HepG2 (cell line): ENCODE measurements around the gene SPPL2B. TPM values are rescaled to one million over a fixed set of nuclear protein-coding genes. Genes with fewer than 3 reads are reported as not detected.

Source experiments
- ATAC-seq: fragments of 200-7000 bp; cut with Tn5 transposase; 3 replicates; pipeline ENCODE4 v1.9.1; 2020; ENCODE audit warnings: mild to moderate bottlenecking, moderate library complexity
- BruUV-seq: library from RNA; stranded (reverse); fragments of 400-500 nt; replicated peaks from 2 replicates; lab custom pipeline; 2021; lab: Mats Ljungman, UMichigan
- CTCF ChIA-PET: fragments of 300-600 bp; formaldehyde crosslinking; extraction: SDS; loops from one replicate; lab custom pipeline; 2021; ENCODE audit warnings: low total read pairs, inconsistent platforms, low intra/inter-chr PET ratio; lab: Yijun Ruan, JAX
- POLR2A ChIA-PET: fragments of 350-600 bp; sonication (Branson Sonifier 250); formaldehyde crosslinking; loops from one replicate; lab custom pipeline; 2020; ENCODE audit warnings: antibody characterized with exemption, inconsistent platforms; lab: Yijun Ruan, JAX
- DNase-seq: peaks from one replicate; pipeline ENCODE4 v3.0.0-alpha.2; 2015; ENCODE audit warnings: low spot score
- FAIRE-seq: peaks from 3 replicates; lab custom pipeline; 2011; peaks lifted over from hg19 to GRCh38; lab: Jason Lieb, UNC
- H2AFZ ChIP-seq: one replicate; pipeline ENCODE4 v1.6.1; 2011; ENCODE audit warnings: low read length, inconsistent platforms
- H3K27ac ChIP-seq: fragments of 300-600 bp; 3 replicates; pipeline ENCODE4 v1.8.0; 2011; ENCODE audit warnings: mixed run types, mild to moderate bottlenecking, mixed read lengths, low read length, inconsistent platforms; ENCODE audit not compliant: insufficient read depth; ENCODE audit errors: extremely low read length
- H3K27me3 ChIP-seq, 2 experiments: fragments of 200-600 bp in 1 of 2; 2 replicates in 1 of 2; 3 replicates in 1 of 2; pipeline versions ENCODE4 v1.6.0 to v1.8.0; 2011; ENCODE audit warnings: low read length in 2 of 2, mild to moderate bottlenecking in 2 of 2, moderate library complexity in 2 of 2, inconsistent platforms in 1 of 2; ENCODE audit not compliant: insufficient read depth in 2 of 2, control insufficient read depth in 1 of 2
- H3K36me3 ChIP-seq, 2 experiments: fragments of 200-600 bp in 1 of 2; replicated peaks in 1 of 2; 2 replicates in 1 of 2; 3 replicates in 1 of 2; pipeline versions ENCODE4 v1.5.1 to v1.8.0; 2011; ENCODE audit warnings: low read length in 2 of 2, inconsistent platforms in 1 of 2; ENCODE audit not compliant: insufficient read depth in 2 of 2, control insufficient read depth in 1 of 2
- H3K4me1 ChIP-seq: 2 replicates; pipeline ENCODE4 v1.5.1; 2012; ENCODE audit warnings: low read length, inconsistent platforms; ENCODE audit not compliant: insufficient read depth
- H3K4me2 ChIP-seq: 2 replicates; pipeline ENCODE4 v1.6.0; 2011; ENCODE audit warnings: low read depth, low read length, inconsistent platforms
- H3K4me3 ChIP-seq, 3 experiments: fragments of 200-600 bp in 1 of 3; sonication (generic), shearing (Covaris generic) in 1 of 3; replicated peaks in 1 of 3; 2 replicates each; pipeline ENCODE4 v1.5.1; 2011 to 2016; ENCODE audit warnings: low read length in 3 of 3, inconsistent platforms in 2 of 3, low read depth in 2 of 3, mild to moderate bottlenecking in 2 of 3, control low read depth in 1 of 3, mixed read lengths in 1 of 3; ENCODE audit not compliant: insufficient read depth in 1 of 3
- H3K79me2 ChIP-seq: one replicate; pipeline ENCODE4 v1.6.1; 2011; ENCODE audit warnings: low read length, inconsistent platforms; ENCODE audit not compliant: insufficient read depth
- H3K9ac ChIP-seq: 2 replicates; pipeline ENCODE4 v1.6.0; 2011; ENCODE audit warnings: mild to moderate bottlenecking, low read depth, low read length, inconsistent platforms; ENCODE audit not compliant: insufficient read depth
- H3K9me3 ChIP-seq: 2 replicates; pipeline ENCODE4 v1.5.1; 2012; ENCODE audit warnings: mild to moderate bottlenecking, low read length
- H4K20me1 ChIP-seq: 2 replicates; pipeline ENCODE4 v1.6.0; 2011; ENCODE audit warnings: inconsistent platforms, mild to moderate bottlenecking, low read length, moderate library complexity; ENCODE audit not compliant: insufficient read depth
- HMGA1 ChIP-seq: sonication (generic); formaldehyde crosslinking; conservative IDR thresholded peaks from 2 replicates; pipeline ENCODE4 v1.4.0; 2020; ENCODE audit warnings: missing genetic modification reagents
- HNRNPH1 ChIP-seq: fragments of 200-400 bp; formaldehyde crosslinking; optimal IDR thresholded peaks from 2 replicates; pipeline ENCODE3; 2017; ENCODE audit warnings: mild to moderate bottlenecking, low read depth, low read length
- NFE2L1 ChIP-seq: sonication (generic); formaldehyde crosslinking; IDR thresholded peaks from 2 replicates; pipeline ENCODE4 v1.4.0; 2020; ENCODE audit warnings: missing genetic modification reagents, mild to moderate bottlenecking, borderline replicate concordance
- NFIB ChIP-seq: sonication (generic); formaldehyde crosslinking; IDR thresholded peaks from 2 replicates; pipeline ENCODE4 v1.9.0; 2021; ENCODE audit warnings: missing genetic modification reagents, mild to moderate bottlenecking, borderline replicate concordance
- RARA ChIP-seq: IDR thresholded peaks from 2 replicates; pipeline ENCODE4 v1.6.1; 2016; ENCODE audit warnings: missing genetic modification reagents, missing compliant biosample characterization
- SALL1 ChIP-seq: sonication (generic); formaldehyde crosslinking; IDR thresholded peaks from 2 replicates; pipeline ENCODE4 v1.8.0; 2022; ENCODE audit warnings: mild to moderate bottlenecking, missing genetic modification reagents
- ZFP37 ChIP-seq: sonication (generic); formaldehyde crosslinking; IDR thresholded peaks from 2 replicates; pipeline ENCODE4 v1.4.0; 2020; ENCODE audit warnings: missing genetic modification reagents, borderline replicate concordance
- ZNF672 ChIP-seq: sonication (generic); formaldehyde crosslinking; IDR thresholded peaks from 2 replicates; pipeline ENCODE4 v1.8.1; 2022; ENCODE audit warnings: missing genetic modification reagents
- ZNF746 ChIP-seq: sonication (generic); formaldehyde crosslinking; IDR thresholded peaks from 2 replicates; pipeline ENCODE4 v1.8.0; 2022; ENCODE audit warnings: mild to moderate bottlenecking, missing genetic modification reagents
- ZSCAN21 ChIP-seq: sonication (generic); formaldehyde crosslinking; IDR thresholded peaks from 2 replicates; pipeline ENCODE4 v1.8.0; 2022; ENCODE audit warnings: mild to moderate bottlenecking, missing genetic modification reagents, moderate library complexity, borderline replicate concordance
- WGBS: methylation state at CpG from one replicate; pipeline ENCODE4 v1.1.6; 2017; ENCODE audit warnings: low lambda C conversion rate; 5-methylcytosine and 5-hydroxymethylcytosine counted together
- in situ Hi-C: cut with HindIII; loops from 2 replicates; pipeline ENCODE4 v1.10.0; 2017; ENCODE audit warnings: low pct_unique_long_range_greater_than_20kb; ENCODE audit not compliant: extremely low pct_ligation_motif_present
- intact Hi-C: fragments of 100-400 bp; cut with micrococcal nuclease; formaldehyde crosslinking; loops from one replicate; pipeline ENCODE4 v1.10.0; 2022; ENCODE audit not compliant: unreplicated experiment
- polyA plus RNA-seq, 8 experiments: library from polyadenylated mRNA; depleted of rRNA in 3 of 8; stranded (reverse) in 7 of 8; unstranded in 1 of 8; fragments of >200 nt; fragmentation: Illumina TruSeq in 4 of 8; extraction: Trizol in 4 of 8; gene quantifications; 2 replicates each; pipeline versions ENCODE4 v1.2.1 to v1.2.3, GENCODE V29; 2011 to 2016; ENCODE audit warnings: low read depth in 4 of 8, missing spikeins in 1 of 8, mixed read lengths in 1 of 8; ENCODE audit not compliant: insufficient read depth in 1 of 8
- total RNA-seq, 5 experiments: library from RNA; depleted of rRNA; stranded (reverse); fragments of >200 nt; fragmentation: Illumina TruSeq; extraction: Trizol; gene quantifications; 2 replicates each; pipeline ENCODE4 v1.2.3, GENCODE V29; 2016; ENCODE audit warnings: low read depth in 1 of 5
- TF ChIP-seq, protein P1 (sequence below): sonication (generic); formaldehyde crosslinking; IDR thresholded peaks from 2 replicates; pipeline ENCODE4 v1.9.0; 2021; ENCODE audit warnings: missing genetic modification reagents, borderline replicate concordance
- TF ChIP-seq, protein P2 (sequence below): sonication (generic); formaldehyde crosslinking; IDR thresholded peaks from 2 replicates; pipeline ENCODE4 v1.5.1; 2020; ENCODE audit warnings: missing genetic modification reagents, mild to moderate bottlenecking, borderline replicate concordance
- TF ChIP-seq, protein P3 (sequence below): sonication (generic); formaldehyde crosslinking; IDR thresholded peaks from 2 replicates; pipeline ENCODE4 v1.5.1; 2020; ENCODE audit warnings: mild to moderate bottlenecking, moderate library complexity, missing genetic modification reagents
- TF ChIP-seq, protein P4 (sequence below): sonication (generic); formaldehyde crosslinking; IDR thresholded peaks from 2 replicates; pipeline ENCODE4 v1.4.0; 2020; ENCODE audit warnings: mild to moderate bottlenecking, missing genetic modification reagents, borderline replicate concordance
- TF ChIP-seq, protein P5 (sequence below): sonication (generic); formaldehyde crosslinking; IDR thresholded peaks from 2 replicates; pipeline ENCODE4 v1.4.0; 2020; ENCODE audit warnings: missing genetic modification reagents

Gene SPPL2B
- total and polyA plus RNA-seq, 2 of the 13 experiments (the other 11 are each of a cell fraction or from before 2014, with no cell fraction given) = 14.9 to 15.2 TPM

DNA sequence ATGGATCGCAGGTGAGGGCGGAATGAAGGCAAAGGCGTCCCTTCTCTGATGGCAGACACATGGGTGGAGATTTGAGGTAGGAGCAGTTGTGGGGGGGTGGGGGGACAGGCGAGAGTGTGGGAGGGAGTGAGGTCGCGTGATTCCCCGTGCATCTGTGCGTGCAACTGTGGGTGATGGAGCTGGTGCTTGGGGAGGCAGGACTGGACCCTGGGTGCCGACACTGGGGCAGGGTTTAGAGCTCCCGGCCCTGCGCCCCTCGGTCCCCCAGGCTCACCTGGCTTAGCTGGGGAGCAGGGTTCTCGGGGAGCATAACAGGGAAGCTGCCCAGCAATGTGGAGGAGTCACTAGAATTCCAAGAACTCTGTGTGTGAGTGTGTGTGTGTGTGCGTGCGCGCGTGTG, 34.9 kb downstream of the SPPL2B start:
- no peaks in the 10 kb centered on the region for H3K4me1 ChIP-seq
- no peak for TF ChIP-seq SALL1
- TF ChIP-seq, protein P1, sequence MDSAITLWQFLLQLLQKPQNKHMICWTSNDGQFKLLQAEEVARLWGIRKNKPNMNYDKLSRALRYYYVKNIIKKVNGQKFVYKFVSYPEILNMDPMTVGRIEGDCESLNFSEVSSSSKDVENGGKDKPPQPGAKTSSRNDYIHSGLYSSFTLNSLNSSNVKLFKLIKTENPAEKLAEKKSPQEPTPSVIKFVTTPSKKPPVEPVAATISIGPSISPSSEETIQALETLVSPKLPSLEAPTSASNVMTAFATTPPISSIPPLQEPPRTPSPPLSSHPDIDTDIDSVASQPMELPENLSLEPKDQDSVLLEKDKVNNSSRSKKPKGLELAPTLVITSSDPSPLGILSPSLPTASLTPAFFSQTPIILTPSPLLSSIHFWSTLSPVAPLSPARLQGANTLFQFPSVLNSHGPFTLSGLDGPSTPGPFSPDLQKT (CRISPR knock-in tag) = no peak
- no peak for TF ChIP-seq ZFP37
- TF ChIP-seq, protein P2, sequence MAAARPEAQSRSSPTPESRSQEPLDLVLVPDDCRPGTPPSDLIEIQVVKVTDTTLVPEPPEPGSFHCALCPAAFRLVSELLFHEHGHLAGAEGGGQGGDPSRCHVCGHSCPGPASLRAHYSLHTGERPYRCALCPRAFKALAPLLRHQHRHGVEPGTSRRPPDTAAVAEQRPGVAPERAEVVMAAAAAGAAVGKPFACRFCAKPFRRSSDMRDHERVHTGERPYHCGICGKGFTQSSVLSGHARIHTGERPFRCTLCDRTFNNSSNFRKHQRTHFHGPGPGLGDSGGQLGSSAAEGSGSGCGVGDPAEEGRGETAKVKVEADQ (CRISPR knock-in tag) = no peak
- TF ChIP-seq HMGA1 (CRISPR knock-in tag) = no peak
- TF ChIP-seq, protein P3, sequence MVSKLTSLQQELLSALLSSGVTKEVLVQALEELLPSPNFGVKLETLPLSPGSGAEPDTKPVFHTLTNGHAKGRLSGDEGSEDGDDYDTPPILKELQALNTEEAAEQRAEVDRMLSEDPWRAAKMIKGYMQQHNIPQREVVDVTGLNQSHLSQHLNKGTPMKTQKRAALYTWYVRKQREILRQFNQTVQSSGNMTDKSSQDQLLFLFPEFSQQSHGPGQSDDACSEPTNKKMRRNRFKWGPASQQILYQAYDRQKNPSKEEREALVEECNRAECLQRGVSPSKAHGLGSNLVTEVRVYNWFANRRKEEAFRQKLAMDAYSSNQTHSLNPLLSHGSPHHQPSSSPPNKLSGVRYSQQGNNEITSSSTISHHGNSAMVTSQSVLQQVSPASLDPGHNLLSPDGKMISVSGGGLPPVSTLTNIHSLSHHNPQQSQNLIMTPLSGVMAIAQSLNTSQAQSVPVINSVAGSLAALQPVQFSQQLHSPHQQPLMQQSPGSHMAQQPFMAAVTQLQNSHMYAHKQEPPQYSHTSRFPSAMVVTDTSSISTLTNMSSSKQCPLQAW = no peak
- no peak for TF ChIP-seq NFIB (CRISPR knock-in tag)
- no peak for TF ChIP-seq ZNF746 (CRISPR knock-in tag)
- TF ChIP-seq, protein P4, sequence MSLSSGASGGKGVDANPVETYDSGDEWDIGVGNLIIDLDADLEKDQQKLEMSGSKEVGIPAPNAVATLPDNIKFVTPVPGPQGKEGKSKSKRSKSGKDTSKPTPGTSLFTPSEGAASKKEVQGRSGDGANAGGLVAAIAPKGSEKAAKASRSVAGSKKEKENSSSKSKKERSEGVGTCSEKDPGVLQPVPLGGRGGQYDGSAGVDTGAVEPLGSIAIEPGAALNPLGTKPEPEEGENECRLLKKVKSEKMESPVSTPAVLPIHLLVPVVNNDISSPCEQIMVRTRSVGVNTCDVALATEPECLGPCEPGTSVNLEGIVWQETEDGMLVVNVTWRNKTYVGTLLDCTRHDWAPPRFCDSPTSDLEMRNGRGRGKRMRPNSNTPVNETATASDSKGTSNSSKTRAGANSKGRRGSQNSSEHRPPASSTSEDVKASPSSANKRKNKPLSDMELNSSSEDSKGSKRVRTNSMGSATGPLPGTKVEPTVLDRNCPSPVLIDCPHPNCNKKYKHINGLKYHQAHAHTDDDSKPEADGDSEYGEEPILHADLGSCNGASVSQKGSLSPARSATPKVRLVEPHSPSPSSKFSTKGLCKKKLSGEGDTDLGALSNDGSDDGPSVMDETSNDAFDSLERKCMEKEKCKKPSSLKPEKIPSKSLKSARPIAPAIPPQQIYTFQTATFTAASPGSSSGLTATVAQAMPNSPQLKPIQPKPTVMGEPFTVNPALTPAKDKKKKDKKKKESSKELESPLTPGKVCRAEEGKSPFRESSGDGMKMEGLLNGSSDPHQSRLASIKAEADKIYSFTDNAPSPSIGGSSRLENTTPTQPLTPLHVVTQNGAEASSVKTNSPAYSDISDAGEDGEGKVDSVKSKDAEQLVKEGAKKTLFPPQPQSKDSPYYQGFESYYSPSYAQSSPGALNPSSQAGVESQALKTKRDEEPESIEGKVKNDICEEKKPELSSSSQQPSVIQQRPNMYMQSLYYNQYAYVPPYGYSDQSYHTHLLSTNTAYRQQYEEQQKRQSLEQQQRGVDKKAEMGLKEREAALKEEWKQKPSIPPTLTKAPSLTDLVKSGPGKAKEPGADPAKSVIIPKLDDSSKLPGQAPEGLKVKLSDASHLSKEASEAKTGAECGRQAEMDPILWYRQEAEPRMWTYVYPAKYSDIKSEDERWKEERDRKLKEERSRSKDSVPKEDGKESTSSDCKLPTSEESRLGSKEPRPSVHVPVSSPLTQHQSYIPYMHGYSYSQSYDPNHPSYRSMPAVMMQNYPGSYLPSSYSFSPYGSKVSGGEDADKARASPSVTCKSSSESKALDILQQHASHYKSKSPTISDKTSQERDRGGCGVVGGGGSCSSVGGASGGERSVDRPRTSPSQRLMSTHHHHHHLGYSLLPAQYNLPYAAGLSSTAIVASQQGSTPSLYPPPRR (CRISPR knock-in tag) = no peak
- TF ChIP-seq ZSCAN21 (CRISPR knock-in tag) = no peak
- no peak for TF ChIP-seq ZNF672 (CRISPR knock-in tag)
- TF ChIP-seq RARA (CRISPR knock-in tag) = no peak
- TF ChIP-seq HNRNPH1 = no peak
- no peak for TF ChIP-seq NFE2L1 (CRISPR knock-in tag)
- TF ChIP-seq, protein P5, sequence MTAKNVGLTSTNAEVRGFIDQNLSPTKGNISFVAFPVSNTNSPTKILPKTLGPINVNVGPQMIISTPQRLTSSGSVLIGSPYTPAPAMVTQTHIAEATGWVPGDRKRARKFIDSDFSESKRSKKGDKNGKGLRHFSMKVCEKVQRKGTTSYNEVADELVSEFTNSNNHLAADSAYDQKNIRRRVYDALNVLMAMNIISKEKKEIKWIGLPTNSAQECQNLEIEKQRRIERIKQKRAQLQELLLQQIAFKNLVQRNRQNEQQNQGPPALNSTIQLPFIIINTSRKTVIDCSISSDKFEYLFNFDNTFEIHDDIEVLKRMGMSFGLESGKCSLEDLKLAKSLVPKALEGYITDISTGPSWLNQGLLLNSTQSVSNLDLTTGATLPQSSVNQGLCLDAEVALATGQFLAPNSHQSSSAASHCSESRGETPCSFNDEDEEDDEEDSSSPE = no peak
- TF ChIP-seq, all 625 proteins: peak for 0
- Histone ChIP-seq H3K79me2 (no peaks in the 10 kb centered on the region), H3K9me3 (no peaks in the 10 kb centered on the region), H3K27me3 (peaks cover 8 to 52% of the 10 kb centered on the region in 2 experiments), H4K20me1 (no peaks in the 10 kb centered on the region; the same call in 1 of the 2 replicates), H2AFZ (no peak overlapping the region), H3K4me2 (no peak overlapping the region), H3K36me3 (no peaks in the 10 kb centered on the region), H3K4me3 (no peak overlapping the region), H3K9ac (no peak overlapping the region), H3K27ac (no peak overlapping the region)
- FAIRE-seq (no peak), DNase-seq (no peak), ATAC-seq (no peak)
- intact Hi-C loops = no loop called here
- 37% methylated on average over 17 of the region's 17 CpGs for WGBS
- ChIA-PET POLR2A (interaction anchor here (0.6 to 0.9 kb wide), 2 partner anchors 29 to 247 kb away, joined by 3 read pairs; no protein-coding TSS in a partner anchor), CTCF (no interaction called here)
- in situ Hi-C loops = no loop called here
- no TSS peak for BruUV-seq
